GM23338 (cell line): ENCODE measurements around the gene GNA12. TPM values are rescaled to one million over a fixed set of nuclear protein-coding genes. Genes with fewer than 3 reads are reported as not detected.

ENCODE experiments used
- ATAC-seq: fragments of 200-7000 bp; cut with Tn5 transposase; 3 replicates; pipeline ENCODE4 v1.9.1; 2020
- DNase-seq: peaks from one replicate; pipeline ENCODE4 v3.0.0-alpha.2; 2015; ENCODE audit warnings: low spot score
- H2AFZ ChIP-seq: fragments of 200-600 bp; sonication (generic); 2 replicates; pipeline ENCODE4 v1.8.0; 2016; ENCODE audit warnings: antibody characterized with exemption, mild to moderate bottlenecking, moderate library complexity
- H3F3A ChIP-seq: fragments of 200-600 bp; sonication (generic); replicated peaks from 2 replicates; pipeline ENCODE4 v1.8.0; 2017; ENCODE audit warnings: antibody characterized with exemption, mixed run types, low read depth
- H3K27ac ChIP-seq: fragments of 200-600 bp; sonication (generic); 2 replicates; pipeline ENCODE4 v1.6.1; 2016; ENCODE audit warnings: low read depth
- H3K27me3 ChIP-seq: fragments of 200-600 bp; sonication (generic); 2 replicates; pipeline ENCODE4 v1.8.0; 2016; ENCODE audit warnings: mild to moderate bottlenecking, mixed run types, moderate library complexity; ENCODE audit not compliant: insufficient read depth
- H3K36me3 ChIP-seq: fragments of 200-600 bp; sonication (generic); 2 replicates; pipeline ENCODE4 v1.8.0; 2016; ENCODE audit warnings: mild to moderate bottlenecking; ENCODE audit not compliant: insufficient read depth
- H3K4me1 ChIP-seq: fragments of 200-600 bp; sonication (generic); 2 replicates; pipeline ENCODE4 v1.8.0; 2016; ENCODE audit warnings: mild to moderate bottlenecking, moderate library complexity; ENCODE audit not compliant: insufficient read depth
- H3K4me2 ChIP-seq: fragments of 200-600 bp; sonication (generic); 2 replicates; pipeline ENCODE4 v1.7.1; 2017; ENCODE audit warnings: mixed run types
- H3K4me3 ChIP-seq: fragments of 200-600 bp; sonication (generic); 2 replicates; pipeline ENCODE4 v1.6.1; 2016; ENCODE audit warnings: mixed run types
- H3K79me2 ChIP-seq: fragments of 200-600 bp; sonication (generic); replicated peaks from 2 replicates; pipeline ENCODE4 v1.8.0; 2017; ENCODE audit warnings: mild to moderate bottlenecking; ENCODE audit not compliant: insufficient read depth
- H3K9me2 ChIP-seq: fragments of 200-600 bp; sonication (generic); 2 replicates; pipeline ENCODE4 v1.8.0; 2017; ENCODE audit not compliant: insufficient read depth
- H4K20me1 ChIP-seq: fragments of 200-600 bp; sonication (generic); replicated peaks from 2 replicates; pipeline ENCODE4 v1.8.0; 2017; ENCODE audit warnings: mild to moderate bottlenecking; ENCODE audit not compliant: insufficient read depth
- H3K27ac Mint-ChIP-seq: 2 replicates; pipeline ENCODE4 v1.8.0; 2020; ENCODE audit warnings: inconsistent platforms, mild to moderate bottlenecking, moderate library complexity, mixed read lengths
- H3K27me3 Mint-ChIP-seq: 3 replicates; pipeline ENCODE4 v1.8.0; 2022; ENCODE audit warnings: low read depth, mild to moderate bottlenecking, moderate library complexity, mixed read lengths, inconsistent platforms; ENCODE audit not compliant: insufficient read depth, poor library complexity
- H3K36me3 Mint-ChIP-seq: 3 replicates; pipeline ENCODE4 v1.8.0; 2021; ENCODE audit warnings: low read depth, mild to moderate bottlenecking, inconsistent platforms, moderate library complexity, mixed read lengths
- H3K4me1 Mint-ChIP-seq: 3 replicates; pipeline ENCODE4 v1.8.0; 2020; ENCODE audit warnings: mild to moderate bottlenecking, inconsistent platforms, mixed read lengths
- H3K4me3 Mint-ChIP-seq: 3 replicates; pipeline ENCODE4 v1.8.0; 2021; ENCODE audit warnings: moderate library complexity, mild to moderate bottlenecking, inconsistent platforms, mixed read lengths
- H3K9me3 Mint-ChIP-seq: 3 replicates; pipeline ENCODE4 v1.8.0; 2020; ENCODE audit warnings: moderate library complexity, mild to moderate bottlenecking, inconsistent platforms, mixed read lengths
- CREB1 ChIP-seq: fragments of 250-450 bp; sonication (Bioruptor Pico); IDR thresholded peaks from 2 replicates; pipeline ENCODE4 v1.5.0; 2020; ENCODE audit warnings: low read depth, mild to moderate bottlenecking, moderate library complexity
- ETS1 ChIP-seq: IDR thresholded peaks from 2 replicates; pipeline ENCODE4 v1.6.1; 2016; ENCODE audit warnings: antibody characterized with exemption
- EZH2 ChIP-seq: fragments of 200-600 bp; sonication (generic); IDR thresholded peaks from one replicate; pipeline ENCODE4 v1.8.0; 2017; ENCODE audit warnings: antibody characterized with exemption, mild to moderate bottlenecking, low read depth; ENCODE audit not compliant: unreplicated experiment
- JUNB ChIP-seq: IDR thresholded peaks from one replicate; pipeline ENCODE4 v1.6.1; 2016; ENCODE audit warnings: antibody characterized with exemption; ENCODE audit not compliant: unreplicated experiment
- NANOG ChIP-seq: IDR thresholded peaks from 2 replicates; pipeline ENCODE4 v1.6.1; 2016; ENCODE audit warnings: antibody characterized with exemption, borderline replicate concordance
- STAT1 ChIP-seq: IDR thresholded peaks from one replicate; pipeline ENCODE4 v1.6.1; 2016; ENCODE audit warnings: antibody characterized with exemption; ENCODE audit not compliant: unreplicated experiment
- ZNF114 ChIP-seq: fragments of 250-450 bp; sonication (Bioruptor Pico); IDR thresholded peaks from 2 replicates; pipeline ENCODE4 v1.5.0; 2020; ENCODE audit warnings: mild to moderate bottlenecking, moderate library complexity
- ZNF331 ChIP-seq: fragments of 250-450 bp; sonication (Bioruptor Pico); IDR thresholded peaks from 2 replicates; pipeline ENCODE4 v1.5.0; 2020; ENCODE audit warnings: low read depth, mild to moderate bottlenecking, moderate library complexity
- ZNF462 ChIP-seq: fragments of 250-450 bp; sonication (Bioruptor Pico); IDR thresholded peaks from 2 replicates; pipeline ENCODE4 v1.5.0; 2020; ENCODE audit warnings: mild to moderate bottlenecking, moderate library complexity
- polyA plus RNA-seq: library from polyadenylated mRNA; unstranded; fragments of >200 nt; fragmentation: Nextera tagmentation; extraction: Ambion mirVana; gene quantifications from 2 replicates; pipeline ENCODE4 v1.2.1, GENCODE V29; 2016
- total RNA-seq: library from RNA; depleted of rRNA; stranded (reverse); fragments of >200 nt; shearing (Covaris generic); gene quantifications from 2 replicates; pipeline ENCODE4 v1.2.3, GENCODE V29; 2014

The GNA12 gene
- total and polyA plus RNA-seq, 2 experiments from 2014 or later: 24.0 to 87.7 TPM

- Mint-ChIP-seq H3K4me3 (no peak overlapping the region), H3K27ac (no peak overlapping the region), H3K4me1 (no peaks in the 10 kb centered on the region; the same call in 2 of the 3 replicates), H3K36me3 (no peaks in the 10 kb centered on the region; the same call in 2 of the 3 replicates), H3K27me3 (peaks cover 15% of the 10 kb centered on the region), H3K9me3 (0 out of 3 replicates have a peak, but pooled peaks cover 2% of the 10 kb centered on the region)
- Histone ChIP-seq H3F3A (no peaks in the 10 kb centered on the region), H3K27ac (no peak overlapping the region), H3K79me2 (no peaks in the 10 kb centered on the region), H2AFZ (no peak overlapping the region), H3K4me3 (no peak overlapping the region), H3K4me2 (no peak overlapping the region), H3K36me3 (no peaks in the 10 kb centered on the region), H3K9me2 (no peaks in the 10 kb centered on the region), H3K27me3 (peaks cover 3% of the 10 kb centered on the region), H3K4me1 (no peaks in the 10 kb centered on the region), H4K20me1 (no peaks in the 10 kb centered on the region)
- no peak for TF ChIP-seq ZNF331
- TF ChIP-seq ZNF114 (CRISPR knock-in tag): no peak
- TF ChIP-seq STAT1: no peak
- no peak for TF ChIP-seq EZH2
- no peak for TF ChIP-seq ETS1
- TF ChIP-seq NANOG: no peak
- no peak for TF ChIP-seq ZNF462 (CRISPR knock-in tag)
- TF ChIP-seq CREB1 (CRISPR knock-in tag): no peak
- TF ChIP-seq JUNB: no peak
- DNase-seq (no peak), ATAC-seq (no peak)
These were observed 161.9 kb downstream of the GNA12 start for GRCh38 chr7:2681929-2682799.
